Retinal pigment epithelial cell (primary cell): ENCODE results near the gene CARTPT.

Experiments used
- DNase-seq: peaks from one replicate; pipeline ENCODE4 v3.0.0-alpha.2; 2010; ENCODE audit warnings: low read depth
- H3K4me3 ChIP-seq: 2 replicates; pipeline ENCODE4 v1.5.1; 2011; ENCODE audit warnings: mild to moderate bottlenecking, low read length, control low read depth, moderate library complexity
- CTCF ChIP-seq: conservative IDR thresholded peaks from 2 replicates; pipeline ENCODE4 v1.5.1; 2011; ENCODE audit warnings: low read depth, low read length, control low read depth, inconsistent platforms

Gene CARTPT

DNA sequence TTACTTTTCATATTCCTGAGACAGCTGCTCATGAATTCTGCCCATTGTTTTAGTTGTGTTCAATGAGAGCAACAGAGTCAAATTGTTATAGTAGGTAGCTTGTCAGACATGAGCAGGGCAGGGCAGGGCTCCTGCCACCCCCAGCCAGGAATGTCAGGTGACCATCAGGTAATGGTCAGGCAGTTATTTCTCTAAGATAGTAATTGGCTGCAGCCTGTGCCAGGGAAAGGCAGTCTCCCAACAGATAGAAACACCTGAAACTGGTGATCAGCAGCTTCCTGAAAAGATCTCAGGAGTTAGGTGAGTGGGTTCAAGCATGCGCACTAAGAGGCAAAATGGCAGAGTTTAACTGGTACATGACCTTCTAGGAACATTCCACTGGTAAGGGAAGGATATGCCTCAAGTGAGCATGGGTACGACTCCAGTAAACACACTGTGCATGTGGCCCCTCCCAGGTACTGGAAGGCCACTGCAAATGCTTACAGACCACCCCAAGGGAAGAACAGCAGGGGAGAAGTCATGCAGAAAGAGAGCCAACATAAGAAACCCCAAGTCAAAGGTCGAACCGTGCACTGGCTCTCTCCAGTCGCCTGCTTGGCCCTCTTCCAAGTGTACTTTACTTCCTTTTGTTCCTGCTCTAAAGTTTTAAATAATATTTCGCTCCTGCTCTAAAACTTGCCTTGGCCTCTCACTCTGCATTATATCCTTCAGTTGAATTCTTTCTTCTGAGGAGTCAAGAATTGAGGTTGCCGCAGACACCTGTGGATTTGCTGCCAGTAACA lies 25.1 kb downstream of the CARTPT start:
- DNase-seq: no peak
- H3K4me3 ChIP-seq: no peak overlapping the region
- TF ChIP-seq CTCF: no peak

GRCh38 chr5:71747182-71747581 lies 28.1 kb downstream of the CARTPT start:
- H3K4me3 ChIP-seq: no peak overlapping the region
- DNase-seq: no peak
- no peak for TF ChIP-seq CTCF

- no peak for DNase-seq
- H3K4me3 ChIP-seq: no peak overlapping the region
- no peak for TF ChIP-seq CTCF
These were observed 29.3 kb downstream of the CARTPT start for GRCh38 chr5:71748360-71748759.

- no peak overlapping the region for H3K4me3 ChIP-seq
- no peak for DNase-seq
- TF ChIP-seq CTCF: no peak
These were observed 32.3 kb downstream of the CARTPT start for GRCh38 chr5:71751422-71751821.

DNA sequence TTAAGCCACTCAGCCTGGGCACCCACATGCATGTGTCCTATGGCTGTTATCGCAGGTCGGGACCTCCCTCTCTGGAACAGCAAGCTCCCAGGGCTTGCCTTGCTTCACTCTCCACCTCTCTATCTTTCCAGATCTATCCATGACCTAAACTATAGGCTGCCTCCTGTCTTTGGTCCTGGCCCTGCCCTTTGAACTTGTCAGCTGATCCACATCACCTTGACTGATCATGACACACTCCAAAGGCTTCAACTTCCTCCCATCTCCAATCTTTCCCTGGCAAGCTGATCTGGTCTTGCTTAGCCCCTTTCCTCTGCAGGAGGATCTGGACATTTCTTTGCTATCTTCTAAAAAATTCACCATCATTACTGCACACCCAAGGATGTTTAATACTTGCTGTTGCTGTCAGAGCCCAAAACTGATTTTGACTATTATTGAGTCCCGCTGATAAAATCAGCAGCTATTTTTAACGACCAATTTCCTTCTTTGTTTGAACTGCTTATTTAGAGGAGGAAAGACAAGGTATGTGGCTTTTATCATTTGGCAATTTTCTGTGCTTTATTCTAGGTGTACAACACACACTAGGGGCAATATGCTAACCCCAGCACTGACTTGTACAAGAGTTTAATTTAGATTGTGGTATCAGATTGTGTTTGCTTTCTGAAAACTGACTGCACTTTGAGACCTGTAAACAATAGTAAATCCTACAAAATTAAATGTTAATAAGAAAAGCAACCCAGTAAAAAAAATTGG lies 33.5 kb downstream of the CARTPT start:
- DNase-seq: no peak
- no peak for TF ChIP-seq CTCF
- H3K4me3 ChIP-seq: no peak overlapping the region

DNA sequence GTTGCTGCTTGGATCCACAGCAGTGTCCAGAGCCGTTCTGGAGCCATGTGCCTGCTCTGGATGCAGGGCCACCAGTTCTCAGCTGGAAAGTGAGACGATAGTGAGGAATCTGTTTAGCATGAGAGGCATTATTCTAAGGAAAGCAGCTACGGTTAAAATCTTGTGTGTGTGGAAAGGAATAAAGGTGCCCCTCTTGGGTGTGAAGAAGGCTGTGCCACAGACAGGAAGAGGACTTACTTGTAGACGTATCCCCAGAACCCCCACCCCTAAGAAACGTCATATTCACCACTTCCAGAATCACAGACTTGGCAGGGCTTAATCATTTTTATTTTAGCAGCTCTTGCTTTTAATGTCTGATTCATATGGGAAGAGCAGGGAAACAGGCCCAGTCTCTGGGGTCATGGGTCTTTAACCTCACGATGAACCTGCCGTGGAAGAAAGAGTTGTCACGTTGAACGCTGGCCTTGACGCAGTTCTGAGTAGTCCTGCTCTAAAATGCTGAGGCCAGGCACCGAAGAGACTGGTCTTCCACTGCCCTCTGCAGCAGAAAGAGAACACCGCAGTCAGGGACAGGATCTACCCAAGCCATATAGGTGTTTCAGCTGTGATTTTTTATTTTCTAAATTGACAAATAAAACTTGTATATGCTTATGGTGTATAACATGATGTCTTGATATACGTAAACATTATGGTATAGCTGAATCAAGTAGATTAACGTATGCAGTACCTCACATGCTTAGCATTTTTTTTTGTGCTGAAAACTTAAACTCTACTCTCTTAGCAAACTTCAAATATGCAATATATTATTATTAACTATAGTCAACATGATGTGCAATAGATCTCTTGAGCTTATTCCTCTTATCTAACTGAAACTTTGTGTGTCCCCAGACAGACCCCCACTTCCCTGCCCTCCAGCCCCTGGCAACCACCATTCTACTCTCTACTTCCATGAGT lies 38.8 kb downstream of the CARTPT start:
- peak overlapping the region; percentile 28 for H3K4me3 ChIP-seq
- DNase-seq: peak; percentile 31
- peak; percentile 89 for TF ChIP-seq CTCF
